HG03025 (cell line): ENCODE measurements around the gene PDE2A.

ENCODE experiments used
- ATAC-seq: cut with Tn5 transposase; IDR thresholded peaks from one replicate; pipeline ENCODE4 v1.9.1; 2021; ENCODE audit warnings: mild to moderate bottlenecking, moderate library complexity; ENCODE audit not compliant: unreplicated experiment, low FRiP score

Gene PDE2A

DNA sequence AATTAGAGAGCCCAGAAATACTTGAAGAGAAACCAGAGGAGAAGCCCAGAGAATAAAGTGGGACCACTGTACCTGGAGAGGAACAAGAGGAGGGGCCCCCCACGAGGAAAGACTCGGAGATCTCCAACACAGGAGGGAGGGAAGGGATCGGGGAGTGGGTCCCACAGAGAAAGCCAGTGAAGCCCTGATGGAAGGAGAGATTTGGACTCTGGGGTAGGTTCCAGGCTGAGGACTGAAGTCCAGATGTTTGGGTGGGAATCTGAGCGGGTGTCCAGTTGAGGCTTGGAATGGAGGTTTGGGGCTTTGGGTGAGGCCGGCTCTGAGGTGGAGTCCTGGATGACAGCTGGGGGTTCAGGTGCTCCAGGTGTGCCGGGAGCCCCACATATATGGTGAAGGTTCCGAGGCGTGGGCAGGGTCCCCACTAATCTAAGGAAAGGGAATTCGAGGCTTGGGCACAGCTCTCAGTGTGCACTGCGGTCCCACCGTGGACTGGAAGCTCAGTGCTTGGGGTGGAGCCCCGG is 32.6 kb downstream of the PDE2A start:
- no peak for ATAC-seq

- ATAC-seq: no peak
Measured at GRCh38 chr11:72639502-72640375, 34.5 kb downstream of the PDE2A start.

GRCh38 chr11:72637926-72638325 is 36.3 kb downstream of the PDE2A start:
- no peak for ATAC-seq

DNA sequence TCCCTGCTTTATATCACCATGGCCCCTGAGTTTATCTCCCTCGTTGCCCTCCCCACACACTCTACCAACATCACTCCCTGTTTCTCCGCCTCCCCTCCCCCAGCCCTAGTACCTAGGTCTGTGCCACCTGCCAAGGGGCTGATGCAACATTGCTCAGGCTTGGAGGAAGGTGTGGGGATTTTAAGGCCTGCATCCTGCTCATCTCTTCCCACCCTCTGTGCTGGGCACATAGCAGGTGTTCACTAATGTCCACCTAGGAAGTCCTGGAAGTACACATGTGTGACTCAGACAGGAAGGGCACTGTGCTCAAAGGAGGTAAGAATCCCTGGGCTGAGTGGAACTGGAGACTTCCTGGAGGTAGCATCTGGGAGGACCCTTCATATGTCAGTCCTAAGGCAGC is 37.0 kb downstream of the PDE2A start:
- no peak for ATAC-seq

GRCh38 chr11:72636376-72636775 is 37.8 kb downstream of the PDE2A start:
- no peak for ATAC-seq

DNA sequence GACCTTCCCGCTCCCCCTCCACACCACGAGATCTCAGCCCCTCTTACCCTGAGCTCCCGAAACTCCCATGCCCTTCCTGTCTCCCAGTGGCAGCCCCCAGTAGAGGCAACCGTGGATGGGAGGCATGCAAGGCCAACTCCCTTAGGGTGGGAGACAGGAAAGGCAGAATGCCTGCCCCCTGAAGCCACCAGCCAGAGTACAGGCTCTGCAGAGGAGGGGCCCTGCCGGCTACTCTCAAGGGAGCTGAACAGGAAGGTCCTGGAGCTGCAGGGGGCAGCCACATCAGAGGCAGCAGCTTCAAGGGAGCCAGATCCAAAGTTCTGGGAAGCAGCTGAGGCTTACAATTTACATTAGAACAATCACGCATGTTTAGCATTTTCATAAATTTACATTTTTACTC is 38.3 kb downstream of the PDE2A start:
- no peak for ATAC-seq

DNA sequence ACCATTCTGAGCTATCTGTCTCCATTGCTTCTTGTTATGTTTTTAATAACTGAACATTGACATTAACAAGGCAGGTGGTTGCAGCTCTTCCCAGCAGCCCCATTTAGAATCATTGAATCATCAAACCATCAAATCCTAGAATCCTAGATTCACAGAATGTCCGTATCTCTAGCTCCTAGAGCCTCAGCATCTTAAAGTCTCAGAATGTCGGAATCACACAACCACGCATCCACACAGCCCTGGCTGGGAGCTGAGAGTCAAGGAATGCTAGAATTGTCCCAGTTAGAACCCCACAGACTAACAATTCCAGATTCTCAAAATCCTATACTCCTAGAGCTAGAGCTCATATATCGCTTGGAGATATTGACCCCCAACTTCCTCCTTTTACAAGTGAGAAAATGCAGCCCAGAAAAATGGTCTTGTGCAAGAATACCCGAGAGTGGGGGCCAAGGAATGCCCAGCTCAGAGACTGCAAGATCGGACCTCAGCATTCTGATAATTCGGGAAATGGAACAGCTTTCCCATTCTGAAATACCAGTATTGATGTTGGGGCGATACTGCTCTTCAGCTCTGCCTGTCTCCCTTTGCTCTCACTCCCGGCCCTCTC is 38.8 kb downstream of the PDE2A start:
- ATAC-seq: no peak

- ATAC-seq: no peak
Measured at GRCh38 chr11:72634472-72635095, 39.6 kb downstream of the PDE2A start.

DNA sequence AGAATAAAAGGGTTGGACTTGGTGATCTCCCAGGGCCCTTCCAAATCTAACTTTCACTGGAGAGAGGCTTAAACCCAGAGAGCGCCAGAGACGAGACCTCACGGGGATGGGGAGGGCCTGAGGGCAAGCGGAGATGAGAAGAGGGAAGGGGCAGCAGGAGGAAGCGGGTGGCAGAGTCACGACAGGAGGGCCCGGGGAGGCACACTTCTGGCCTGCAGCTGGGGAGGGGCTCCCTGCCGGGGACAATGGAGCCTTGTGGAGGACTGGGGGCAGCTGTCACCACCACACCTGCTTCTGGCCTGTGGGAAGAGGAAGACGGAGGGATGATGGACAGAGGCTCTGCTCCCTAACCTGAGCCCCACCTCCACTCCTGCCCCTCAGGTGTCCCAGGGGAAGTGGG is 40.2 kb downstream of the PDE2A start:
- no peak for ATAC-seq

- ATAC-seq: no peak
Measured at GRCh38 chr11:72633068-72633467, 41.2 kb downstream of the PDE2A start.

DNA sequence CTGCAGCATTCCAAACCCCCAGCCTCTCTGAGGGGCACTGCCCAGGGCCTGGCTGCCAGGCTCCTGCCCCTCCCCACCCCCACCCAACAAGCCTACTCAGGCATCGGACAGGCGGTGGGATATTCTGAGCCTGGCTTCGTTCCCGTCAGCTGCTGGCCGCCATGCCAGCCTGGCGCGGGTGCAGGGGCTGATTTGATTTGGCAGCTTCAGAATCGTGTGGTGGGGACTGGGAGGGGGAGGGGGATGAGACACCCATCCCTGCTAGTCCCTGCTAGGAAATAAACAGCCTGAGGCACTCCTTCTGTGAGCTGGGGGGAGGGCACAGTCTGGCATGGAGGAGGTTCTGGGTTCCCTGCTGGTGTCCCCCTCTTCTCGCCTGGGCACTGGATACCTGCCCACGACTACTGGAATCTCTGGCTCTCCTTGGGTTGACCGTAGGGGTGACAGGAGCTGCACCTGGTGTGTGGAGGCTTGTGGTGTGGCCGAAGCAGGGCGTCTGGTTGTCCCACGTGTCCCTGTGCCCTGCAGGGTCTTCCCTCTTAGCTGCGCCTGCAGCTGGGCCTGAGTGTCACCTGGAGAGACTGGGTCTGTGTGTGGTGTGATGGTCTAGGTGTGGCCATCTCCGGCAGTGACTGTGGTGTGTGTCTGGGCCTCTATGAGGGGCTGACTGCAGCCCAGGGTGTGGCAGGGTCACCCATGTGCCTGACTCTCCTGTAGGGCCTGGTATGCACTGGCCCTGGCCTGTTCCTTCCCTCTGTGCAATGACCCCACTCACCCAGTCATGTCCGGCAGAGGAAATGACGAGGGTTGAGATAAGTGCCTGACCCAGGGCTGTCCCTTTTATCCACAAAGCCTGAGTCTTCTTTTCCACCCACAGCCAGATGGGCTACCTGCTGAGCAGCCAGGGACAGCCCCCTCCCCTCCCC is 42.2 kb downstream of the PDE2A start:
- ATAC-seq: no peak

- ATAC-seq: no peak
Measured at GRCh38 chr11:72630104-72630852, 43.9 kb downstream of the PDE2A start.

- no peak for ATAC-seq
Measured at GRCh38 chr11:72629266-72629665, 45.0 kb downstream of the PDE2A start.

DNA sequence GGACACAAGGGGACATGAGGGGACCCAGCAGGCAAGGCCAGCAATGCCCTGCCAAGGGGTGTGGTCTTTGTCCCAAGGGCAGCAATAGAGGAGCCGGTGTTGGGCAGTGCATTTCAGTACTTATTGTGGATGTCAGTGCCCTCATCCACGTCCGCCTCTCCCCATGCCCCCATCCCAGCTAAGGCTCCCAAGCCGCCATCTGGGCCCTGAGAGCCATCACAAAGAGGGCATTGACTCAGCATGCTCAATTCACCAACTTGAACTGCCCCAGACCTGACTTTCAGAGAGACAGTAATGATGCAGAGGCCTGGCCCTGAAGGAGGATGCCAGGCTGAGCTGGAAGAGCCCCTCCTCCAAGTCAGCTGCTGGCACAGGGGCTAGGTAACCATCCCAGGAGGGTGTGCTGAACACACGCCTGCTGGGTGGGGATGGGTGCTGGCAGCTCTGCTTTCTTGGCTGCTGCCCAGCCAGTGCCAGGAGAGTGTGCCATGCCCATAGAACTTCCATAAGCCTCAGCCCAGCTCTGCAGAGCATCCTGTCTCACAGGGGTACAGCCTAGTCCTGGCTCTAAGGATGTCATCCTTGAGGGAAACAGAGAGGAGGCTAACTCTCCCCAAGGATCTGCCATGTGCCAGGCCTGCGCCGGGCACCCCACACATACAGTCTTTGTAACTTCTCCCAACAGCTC is 46.5 kb downstream of the PDE2A start:
- no peak for ATAC-seq

GRCh38 chr11:72626414-72626936 is 47.7 kb downstream of the PDE2A start:
- no peak for ATAC-seq

GRCh38 chr11:72625691-72626413 is 48.4 kb downstream of the PDE2A start:
- no peak for ATAC-seq

DNA sequence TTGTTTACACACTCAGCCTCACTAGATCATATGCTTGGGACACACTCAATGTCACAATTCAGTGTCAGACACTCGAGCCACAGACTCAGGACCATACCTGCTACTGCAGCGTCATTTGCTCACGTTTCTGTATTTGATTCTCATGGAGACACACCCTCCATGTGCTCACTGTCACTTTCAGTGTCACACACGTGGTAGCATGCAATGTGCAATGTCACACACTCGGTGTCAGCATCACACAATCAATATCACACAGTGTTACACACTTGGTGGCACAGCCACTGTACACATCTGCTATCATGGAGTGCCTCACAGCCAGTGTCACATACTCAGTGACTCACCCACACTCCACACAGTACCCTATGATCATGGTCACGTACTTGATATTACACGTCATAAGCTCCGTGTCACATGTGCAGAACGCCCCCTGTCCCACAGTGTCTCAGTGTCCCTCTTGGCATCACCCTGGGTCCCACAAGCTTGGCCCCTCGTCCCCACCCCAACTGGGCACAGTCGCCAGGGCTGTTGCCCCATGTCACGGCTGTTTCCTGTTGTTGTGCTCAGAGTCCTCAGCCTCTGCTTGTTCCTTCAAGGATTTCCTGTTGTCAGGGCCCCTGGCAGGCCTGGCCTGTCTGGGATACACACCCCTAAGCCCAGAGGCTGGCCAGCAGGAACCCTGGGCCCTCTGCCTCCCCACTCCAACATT is 49.6 kb downstream of the PDE2A start:
- ATAC-seq: no peak

- ATAC-seq: no peak
Measured at GRCh38 chr11:72623052-72623451, 51.2 kb downstream of the PDE2A start.
